ENCODE measurements around the gene ZMYM2. TPM values are rescaled to one million over a fixed set of nuclear protein-coding genes. Genes with fewer than 3 reads are reported as not detected.

The ZMYM2 gene
- total and polyA plus RNA-seq, 10 of the 15 experiments (the other 5 are each of a cell fraction or from before 2014, with no cell fraction given) = 9.5 to 60.4 (median 34.6) TPM

DNA sequence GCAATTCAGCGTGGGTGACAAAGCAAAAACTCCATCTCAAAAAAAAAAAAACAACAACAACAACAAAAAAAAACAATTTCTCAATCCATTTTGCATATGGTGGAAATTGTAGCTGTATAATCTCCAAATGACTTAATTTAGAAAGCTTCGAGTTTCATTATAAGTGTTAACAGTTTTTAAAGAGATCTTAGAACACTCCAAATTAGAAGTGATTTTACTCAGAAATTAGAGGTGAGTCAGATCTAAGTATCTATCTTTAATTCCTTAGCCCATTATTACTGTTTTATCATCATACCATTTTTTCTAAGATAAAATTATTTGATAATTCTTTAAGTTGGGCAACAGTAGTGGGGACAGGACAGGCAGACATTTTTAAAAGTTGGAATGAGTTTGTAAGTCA, 60.5 kb downstream of the ZMYM2 start (continued):
- TF ChIP-seq, protein P1, sequence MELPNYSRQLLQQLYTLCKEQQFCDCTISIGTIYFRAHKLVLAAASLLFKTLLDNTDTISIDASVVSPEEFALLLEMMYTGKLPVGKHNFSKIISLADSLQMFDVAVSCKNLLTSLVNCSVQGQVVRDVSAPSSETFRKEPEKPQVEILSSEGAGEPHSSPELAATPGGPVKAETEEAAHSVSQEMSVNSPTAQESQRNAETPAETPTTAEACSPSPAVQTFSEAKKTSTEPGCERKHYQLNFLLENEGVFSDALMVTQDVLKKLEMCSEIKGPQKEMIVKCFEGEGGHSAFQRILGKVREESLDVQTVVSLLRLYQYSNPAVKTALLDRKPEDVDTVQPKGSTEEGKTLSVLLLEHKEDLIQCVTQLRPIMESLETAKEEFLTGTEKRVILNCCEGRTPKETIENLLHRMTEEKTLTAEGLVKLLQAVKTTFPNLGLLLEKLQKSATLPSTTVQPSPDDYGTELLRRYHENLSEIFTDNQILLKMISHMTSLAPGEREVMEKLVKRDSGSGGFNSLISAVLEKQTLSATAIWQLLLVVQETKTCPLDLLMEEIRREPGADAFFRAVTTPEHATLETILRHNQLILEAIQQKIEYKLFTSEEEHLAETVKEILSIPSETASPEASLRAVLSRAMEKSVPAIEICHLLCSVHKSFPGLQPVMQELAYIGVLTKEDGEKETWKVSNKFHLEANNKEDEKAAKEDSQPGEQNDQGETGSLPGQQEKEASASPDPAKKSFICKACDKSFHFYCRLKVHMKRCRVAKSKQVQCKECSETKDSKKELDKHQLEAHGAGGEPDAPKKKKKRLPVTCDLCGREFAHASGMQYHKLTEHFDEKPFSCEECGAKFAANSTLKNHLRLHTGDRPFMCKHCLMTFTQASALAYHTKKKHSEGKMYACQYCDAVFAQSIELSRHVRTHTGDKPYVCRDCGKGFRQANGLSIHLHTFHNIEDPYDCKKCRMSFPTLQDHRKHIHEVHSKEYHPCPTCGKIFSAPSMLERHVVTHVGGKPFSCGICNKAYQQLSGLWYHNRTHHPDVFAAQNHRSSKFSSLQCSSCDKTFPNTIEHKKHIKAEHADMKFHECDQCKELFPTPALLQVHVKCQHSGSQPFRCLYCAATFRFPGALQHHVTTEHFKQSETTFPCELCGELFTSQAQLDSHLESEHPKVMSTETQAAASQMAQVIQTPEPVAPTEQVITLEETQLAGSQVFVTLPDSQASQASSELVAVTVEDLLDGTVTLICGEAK (IDR thresholded peaks at IDR 0.05; ENCODE audit: borderline replicate concordance) = no peak
- TF ChIP-seq CBX5 (IDR thresholded peaks at IDR 0.05; ENCODE audit: low read depth) = no peak
- TF ChIP-seq NR2C2 (IDR thresholded peaks at IDR 0.05; ENCODE audit: borderline replicate concordance, control insufficient read depth, insufficient read length, low read depth) = no peak
- TF ChIP-seq POLR2A (IDR thresholded peaks at IDR 0.05; ENCODE audit: low read depth, low read length) = no peak
- no peak for TF ChIP-seq POU2F2 (IDR thresholded peaks at IDR 0.05; ENCODE audit: borderline replicate concordance, low read depth, low read length)
- no peak for TF ChIP-seq LARP7 (IDR thresholded peaks at IDR 0.05)
- no peak for TF ChIP-seq EP300 (IDR thresholded peaks at IDR 0.05; ENCODE audit: borderline replicate concordance in 1 of 2, control insufficient read depth in 1 of 2, low read depth in 2 of 2, low read length in 2 of 2)
- TF ChIP-seq BCL11A (IDR thresholded peaks at IDR 0.05; ENCODE audit: low read depth, low read length) = no peak
- no peak for TF ChIP-seq HDAC2 (IDR thresholded peaks at IDR 0.05)
- TF ChIP-seq NFIC (IDR thresholded peaks at IDR 0.05; ENCODE audit: low read depth, low read length) = peak; percentile 49; the same call in 1 of the 2 replicates
- no peak for TF ChIP-seq EGR1 (IDR thresholded peaks at IDR 0.05; ENCODE audit: borderline replicate concordance in 1 of 2, low read depth in 2 of 2, low read length in 2 of 2)
- no peak for TF ChIP-seq JUND (IDR thresholded peaks at IDR 0.05; ENCODE audit: low read depth, low read length)
- no peak for TF ChIP-seq MXI1 (IDR thresholded peaks at IDR 0.05; ENCODE audit: low read depth, low read length)
- TF ChIP-seq, protein P2, sequence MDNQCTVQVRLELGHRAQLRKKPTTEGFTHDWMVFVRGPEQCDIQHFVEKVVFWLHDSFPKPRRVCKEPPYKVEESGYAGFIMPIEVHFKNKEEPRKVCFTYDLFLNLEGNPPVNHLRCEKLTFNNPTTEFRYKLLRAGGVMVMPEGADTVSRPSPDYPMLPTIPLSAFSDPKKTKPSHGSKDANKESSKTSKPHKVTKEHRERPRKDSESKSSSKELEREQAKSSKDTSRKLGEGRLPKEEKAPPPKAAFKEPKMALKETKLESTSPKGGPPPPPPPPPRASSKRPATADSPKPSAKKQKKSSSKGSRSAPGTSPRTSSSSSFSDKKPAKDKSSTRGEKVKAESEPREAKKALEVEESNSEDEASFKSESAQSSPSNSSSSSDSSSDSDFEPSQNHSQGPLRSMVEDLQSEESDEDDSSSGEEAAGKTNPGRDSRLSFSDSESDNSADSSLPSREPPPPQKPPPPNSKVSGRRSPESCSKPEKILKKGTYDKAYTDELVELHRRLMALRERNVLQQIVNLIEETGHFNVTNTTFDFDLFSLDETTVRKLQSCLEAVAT (IDR thresholded peaks at IDR 0.05) = no peak
- no peak for TF ChIP-seq CHD1 (IDR thresholded peaks at IDR 0.05; ENCODE audit: low read depth, low read length)
- TF ChIP-seq ZNF384 (IDR thresholded peaks at IDR 0.05; ENCODE audit: borderline replicate concordance, low read depth, low read length) = no peak
- TF ChIP-seq GATAD2B (conservative IDR thresholded peaks at IDR 0.05; ENCODE audit: low read depth) = no peak
- peak; percentile 87 for TF ChIP-seq JUNB (IDR thresholded peaks at IDR 0.05)
- TF ChIP-seq MEF2A (IDR thresholded peaks at IDR 0.05; ENCODE audit: insufficient read depth, low read depth, low read length) = 0 out of 2 replicates have a peak, but pooled peaks have one; percentile 27
- TF ChIP-seq SMARCA5 (IDR thresholded peaks at IDR 0.05) = no peak
- TF ChIP-seq, protein P3, sequence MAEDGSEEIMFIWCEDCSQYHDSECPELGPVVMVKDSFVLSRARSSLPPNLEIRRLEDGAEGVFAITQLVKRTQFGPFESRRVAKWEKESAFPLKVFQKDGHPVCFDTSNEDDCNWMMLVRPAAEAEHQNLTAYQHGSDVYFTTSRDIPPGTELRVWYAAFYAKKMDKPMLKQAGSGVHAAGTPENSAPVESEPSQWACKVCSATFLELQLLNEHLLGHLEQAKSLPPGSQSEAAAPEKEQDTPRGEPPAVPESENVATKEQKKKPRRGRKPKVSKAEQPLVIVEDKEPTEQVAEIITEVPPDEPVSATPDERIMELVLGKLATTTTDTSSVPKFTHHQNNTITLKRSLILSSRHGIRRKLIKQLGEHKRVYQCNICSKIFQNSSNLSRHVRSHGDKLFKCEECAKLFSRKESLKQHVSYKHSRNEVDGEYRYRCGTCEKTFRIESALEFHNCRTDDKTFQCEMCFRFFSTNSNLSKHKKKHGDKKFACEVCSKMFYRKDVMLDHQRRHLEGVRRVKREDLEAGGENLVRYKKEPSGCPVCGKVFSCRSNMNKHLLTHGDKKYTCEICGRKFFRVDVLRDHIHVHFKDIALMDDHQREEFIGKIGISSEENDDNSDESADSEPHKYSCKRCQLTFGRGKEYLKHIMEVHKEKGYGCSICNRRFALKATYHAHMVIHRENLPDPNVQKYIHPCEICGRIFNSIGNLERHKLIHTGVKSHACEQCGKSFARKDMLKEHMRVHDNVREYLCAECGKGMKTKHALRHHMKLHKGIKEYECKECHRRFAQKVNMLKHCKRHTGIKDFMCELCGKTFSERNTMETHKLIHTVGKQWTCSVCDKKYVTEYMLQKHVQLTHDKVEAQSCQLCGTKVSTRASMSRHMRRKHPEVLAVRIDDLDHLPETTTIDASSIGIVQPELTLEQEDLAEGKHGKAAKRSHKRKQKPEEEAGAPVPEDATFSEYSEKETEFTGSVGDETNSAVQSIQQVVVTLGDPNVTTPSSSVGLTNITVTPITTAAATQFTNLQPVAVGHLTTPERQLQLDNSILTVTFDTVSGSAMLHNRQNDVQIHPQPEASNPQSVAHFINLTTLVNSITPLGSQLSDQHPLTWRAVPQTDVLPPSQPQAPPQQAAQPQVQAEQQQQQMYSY (CRISPR knock-in tag; IDR thresholded peaks at IDR 0.05) = no peak
- no peak for TF ChIP-seq POLR2AphosphoS5 (IDR thresholded peaks at IDR 0.05; ENCODE audit: low read length)
